SU-DHL-6 (cell line): ENCODE data around the gene DGKH.

Experiments used
- H2AFZ ChIP-seq: fragments of 200-600 bp; sonication (generic); 2 replicates; pipeline ENCODE4 v1.6.1; 2014; ENCODE audit warnings: low read depth, mild to moderate bottlenecking, moderate library complexity, mixed read lengths, antibody characterized with exemption, low read length; ENCODE audit not compliant: severe bottlenecking
- H3F3A ChIP-seq: fragments of 200-600 bp; shearing (Covaris generic); 2 replicates; pipeline ENCODE4 v1.6.0; 2016; ENCODE audit warnings: antibody characterized with exemption, mild to moderate bottlenecking; ENCODE audit not compliant: insufficient read depth
- H3K27ac ChIP-seq: fragments of 200-600 bp; sonication (generic); 2 replicates; pipeline ENCODE4 v1.5.1; 2016; ENCODE audit warnings: low read depth, mild to moderate bottlenecking, low read length, moderate library complexity, mixed read lengths
- H3K27me3 ChIP-seq: fragments of 200-600 bp; sonication (generic), shearing (Covaris generic); 2 replicates; pipeline ENCODE4 v1.6.0; 2014; ENCODE audit warnings: mild to moderate bottlenecking, low read length
- H3K36me3 ChIP-seq: fragments of 200-600 bp; sonication (generic); 2 replicates; pipeline ENCODE4 v1.6.1; 2014; ENCODE audit warnings: mild to moderate bottlenecking, low read length, mixed read lengths
- H3K4me2 ChIP-seq: fragments of 300-600, 200-600 bp; shearing (Covaris generic), sonication (generic); 2 replicates; pipeline ENCODE4 v1.6.0; 2014; ENCODE audit warnings: low read length, low read depth, mild to moderate bottlenecking; ENCODE audit not compliant: poor library complexity, severe bottlenecking
- H3K4me3 ChIP-seq: fragments of 200-600 bp; sonication (generic); 2 replicates; pipeline ENCODE4 v1.5.1; 2014; ENCODE audit warnings: antibody characterized with exemption, low read length, mild to moderate bottlenecking, mixed read lengths; ENCODE audit not compliant: insufficient read depth, poor library complexity, severe bottlenecking
- H3K79me2 ChIP-seq: fragments of 200-600 bp; sonication (generic); 2 replicates; pipeline ENCODE4 v1.6.1; 2014; ENCODE audit warnings: mild to moderate bottlenecking, low read length, moderate library complexity; ENCODE audit not compliant: insufficient read depth
- H3K9ac ChIP-seq: fragments of 200-600 bp; sonication (generic); 2 replicates; pipeline ENCODE4 v1.7.0; 2014; ENCODE audit warnings: mild to moderate bottlenecking, low read length
- H3K9me2 ChIP-seq: fragments of 200-600 bp; sonication (generic); replicated peaks from 2 replicates; pipeline ENCODE4 v1.6.1; 2014; ENCODE audit warnings: low read length; ENCODE audit not compliant: insufficient read depth
- H3K9me3 ChIP-seq: fragments of 200-600 bp; sonication (generic); 2 replicates; pipeline ENCODE4 v1.6.1; 2014; ENCODE audit warnings: low read length, mixed read lengths; ENCODE audit not compliant: insufficient read depth
- H4K20me1 ChIP-seq: fragments of 200-600 bp; sonication (generic); 2 replicates; pipeline ENCODE4 v1.6.1; 2014; ENCODE audit warnings: low read depth, mild to moderate bottlenecking, antibody characterized with exemption, low read length, moderate library complexity, mixed read lengths
- CTCF ChIP-seq: fragments of 200-600 bp; sonication (generic); IDR thresholded peaks from one replicate; pipeline ENCODE4 v1.5.1; 2017; ENCODE audit warnings: antibody characterized with exemption, mild to moderate bottlenecking, low read length, moderate library complexity; ENCODE audit not compliant: insufficient read depth, poor library complexity, severe bottlenecking
- EZH2phosphoT487 ChIP-seq: fragments of 200-600 bp; sonication (generic), shearing (Covaris generic); conservative IDR thresholded peaks from 2 replicates; pipeline ENCODE4 v1.6.1; 2018; ENCODE audit warnings: mild to moderate bottlenecking, antibody characterized with exemption, low read length, moderate library complexity, mixed read lengths

Gene DGKH

GRCh38 chr13:42076309-42076713 is 27.9 kb downstream of the DGKH start:
- H3K4me3 ChIP-seq: no peak overlapping the region
- H3K36me3 ChIP-seq: no peaks in the 10 kb centered on the region
- no peak overlapping the region for H2AFZ ChIP-seq
- H3K9me2 ChIP-seq: no peaks in the 10 kb centered on the region
- H3K27me3 ChIP-seq: no peaks in the 10 kb centered on the region
- TF ChIP-seq EZH2phosphoT487: no peak
- TF ChIP-seq CTCF: no peak
- no peak overlapping the region for H3K27ac ChIP-seq
- no peaks in the 10 kb centered on the region for H3F3A ChIP-seq
- no peak overlapping the region for H3K9ac ChIP-seq
- H3K79me2 ChIP-seq: no peaks in the 10 kb centered on the region
- H4K20me1 ChIP-seq: no peaks in the 10 kb centered on the region
- no peaks in the 10 kb centered on the region for H3K9me3 ChIP-seq
- H3K4me2 ChIP-seq: no peak overlapping the region

- no peak overlapping the region for H3K27ac ChIP-seq
- no peak overlapping the region for H2AFZ ChIP-seq
- no peak overlapping the region for H3K9ac ChIP-seq
- H4K20me1 ChIP-seq: no peaks in the 10 kb centered on the region
- H3K27me3 ChIP-seq: no peaks in the 10 kb centered on the region
- H3K36me3 ChIP-seq: no peaks in the 10 kb centered on the region
- no peaks in the 10 kb centered on the region for H3K79me2 ChIP-seq
- no peaks in the 10 kb centered on the region for H3K9me2 ChIP-seq
- no peaks in the 10 kb centered on the region for H3K9me3 ChIP-seq
- no peaks in the 10 kb centered on the region for H3F3A ChIP-seq
- no peak overlapping the region for H3K4me3 ChIP-seq
- TF ChIP-seq CTCF (no peak), EZH2phosphoT487 (no peak)
- H3K4me2 ChIP-seq: no peak overlapping the region
Observed at GRCh38 chr13:42078128-42078808, 29.8 kb downstream of the DGKH start.

- Histone ChIP-seq H3F3A (no peaks in the 10 kb centered on the region), H3K4me3 (no peak overlapping the region), H4K20me1 (no peaks in the 10 kb centered on the region), H3K27ac (no peak overlapping the region), H3K4me2 (no peak overlapping the region), H3K9me2 (no peaks in the 10 kb centered on the region), H3K36me3 (no peaks in the 10 kb centered on the region), H3K9ac (no peak overlapping the region), H3K9me3 (no peaks in the 10 kb centered on the region), H3K79me2 (no peaks in the 10 kb centered on the region), H2AFZ (no peak overlapping the region), H3K27me3 (no peaks in the 10 kb centered on the region)
- TF ChIP-seq CTCF (no peak), EZH2phosphoT487 (no peak)
Observed at GRCh38 chr13:42083138-42083770, 34.8 kb downstream of the DGKH start.
